Large intestine (tissue), 12 donors: Measurements from ENCODE around the gene JOSD2. TPM values are rescaled to one million over a fixed set of nuclear protein-coding genes. Genes with fewer than 3 reads are reported as not detected.

ENCODE experiments used
- DNase-seq, 2 donors: peaks; one replicate each; pipeline versions ENCODE4 v3.0.0 to v3.0.0-alpha.2; 2013
- H3K27ac ChIP-seq: one replicate; pipeline ENCODE4 v1.5.1; 2013; ENCODE audit warnings: low read length
- H3K27me3 ChIP-seq: 2 replicates; pipeline ENCODE4 v1.6.1; 2013; ENCODE audit warnings: low read length; ENCODE audit not compliant: control insufficient read depth, insufficient read depth
- H3K36me3 ChIP-seq: 2 replicates; pipeline ENCODE4 v1.6.1; 2013; ENCODE audit warnings: low read length; ENCODE audit not compliant: control insufficient read depth, insufficient read depth
- H3K4me1 ChIP-seq: one replicate; pipeline ENCODE4 v1.6.1; 2013; ENCODE audit warnings: low read length; ENCODE audit not compliant: control insufficient read depth, insufficient read depth
- H3K4me3 ChIP-seq: one replicate; pipeline ENCODE4 v1.5.1; 2013; ENCODE audit warnings: low read length
- H3K9me3 ChIP-seq: one replicate; pipeline ENCODE4 v1.6.1; 2013; ENCODE audit warnings: mild to moderate bottlenecking, low read depth, low read length, moderate library complexity; ENCODE audit not compliant: control insufficient read depth
- WGBS: methylation state at CpG from one replicate; pipeline ENCODE4 v1.1.5; 2013; ENCODE audit warnings: low lambda C conversion rate; ENCODE audit not compliant: insufficient coverage; 5-methylcytosine and 5-hydroxymethylcytosine counted together
- long read RNA-seq, 11 donors: transcript quantifications; one replicate each; lab custom pipeline, GENCODE V29; 2026
- polyA plus RNA-seq: library from polyadenylated mRNA; unstranded; fragments of 120-200 nt; gene quantifications from one replicate; pipeline ENCODE4 v1.2.1, GENCODE V29; 2013

JOSD2 gene, protein sequence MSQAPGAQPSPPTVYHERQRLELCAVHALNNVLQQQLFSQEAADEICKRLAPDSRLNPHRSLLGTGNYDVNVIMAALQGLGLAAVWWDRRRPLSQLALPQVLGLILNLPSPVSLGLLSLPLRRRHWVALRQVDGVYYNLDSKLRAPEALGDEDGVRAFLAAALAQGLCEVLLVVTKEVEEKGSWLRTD
- 20.1 TPM for polyA plus RNA-seq
- long read RNA-seq, donor 1, transcript JOSD2-204 (5 exons, 996 nt): major isoform, 6 of 8 reads
- long read RNA-seq, donor 1, partial matches to known transcripts: 0 of 8 reads
- long read RNA-seq, donor 1, other reads (novel, unspliced or antisense): 0 of 8 reads
- long read RNA-seq, donor 2, transcript JOSD2-204 (5 exons, 996 nt): major isoform, 6 of 9 reads
- long read RNA-seq, donor 2, partial matches to known transcripts: 0 of 9 reads
- long read RNA-seq, donor 2, other reads (novel, unspliced or antisense): 0 of 9 reads
- long read RNA-seq, donor 3, transcript JOSD2-204 (5 exons, 996 nt): major isoform, 14 of 20 reads
- long read RNA-seq, donor 3, partial matches to known transcripts: 0 of 20 reads
- long read RNA-seq, donor 3, other reads (novel, unspliced or antisense): 0 of 20 reads
- long read RNA-seq, donor 4, partial matches to known transcripts: 0 of 1 reads
- long read RNA-seq, donor 4, other reads (novel, unspliced or antisense): 0 of 1 reads
- long read RNA-seq, donor 5, transcript JOSD2-204 (5 exons, 996 nt): major isoform, 6 of 10 reads
- long read RNA-seq, donor 5, partial matches to known transcripts: 0 of 10 reads
- long read RNA-seq, donor 5, other reads (novel, unspliced or antisense): 0 of 10 reads
- long read RNA-seq, donor 6, transcript JOSD2-204 (5 exons, 996 nt): major isoform, 5 of 10 reads
- long read RNA-seq, donor 6, partial matches to known transcripts: 0 of 10 reads
- long read RNA-seq, donor 6, other reads (novel, unspliced or antisense): 0 of 10 reads
- long read RNA-seq, donor 7, transcript JOSD2-204 (5 exons, 996 nt): major isoform, 6 of 7 reads
- long read RNA-seq, donor 7, partial matches to known transcripts: 0 of 7 reads
- long read RNA-seq, donor 7, other reads (novel, unspliced or antisense): 0 of 7 reads
- long read RNA-seq, donor 8, transcript JOSD2-204 (5 exons, 996 nt): major isoform, 10 of 14 reads
- long read RNA-seq, donor 8, partial matches to known transcripts: 0 of 14 reads
- long read RNA-seq, donor 8, other reads (novel, unspliced or antisense): 0 of 14 reads
- long read RNA-seq, donor 9, transcript JOSD2-204 (5 exons, 996 nt): major isoform, 15 of 16 reads
- long read RNA-seq, donor 9, partial matches to known transcripts: 0 of 16 reads
- long read RNA-seq, donor 9, other reads (novel, unspliced or antisense): 0 of 16 reads
- long read RNA-seq, donor 10, transcript JOSD2-204 (5 exons, 996 nt): major isoform, 8 of 10 reads
- long read RNA-seq, donor 10, partial matches to known transcripts: 0 of 10 reads
- long read RNA-seq, donor 10, other reads (novel, unspliced or antisense): 0 of 10 reads
- long read RNA-seq, donor 11, transcript JOSD2-204 (5 exons, 996 nt): major isoform, 7 of 15 reads
- long read RNA-seq, donor 11, transcript JOSD2-205 (5 exons, 802 nt): minor isoform, 5 of 15 reads
- long read RNA-seq, donor 11, partial matches to known transcripts: 0 of 15 reads
- long read RNA-seq, donor 11, other reads (novel, unspliced or antisense): 0 of 15 reads

DNA sequence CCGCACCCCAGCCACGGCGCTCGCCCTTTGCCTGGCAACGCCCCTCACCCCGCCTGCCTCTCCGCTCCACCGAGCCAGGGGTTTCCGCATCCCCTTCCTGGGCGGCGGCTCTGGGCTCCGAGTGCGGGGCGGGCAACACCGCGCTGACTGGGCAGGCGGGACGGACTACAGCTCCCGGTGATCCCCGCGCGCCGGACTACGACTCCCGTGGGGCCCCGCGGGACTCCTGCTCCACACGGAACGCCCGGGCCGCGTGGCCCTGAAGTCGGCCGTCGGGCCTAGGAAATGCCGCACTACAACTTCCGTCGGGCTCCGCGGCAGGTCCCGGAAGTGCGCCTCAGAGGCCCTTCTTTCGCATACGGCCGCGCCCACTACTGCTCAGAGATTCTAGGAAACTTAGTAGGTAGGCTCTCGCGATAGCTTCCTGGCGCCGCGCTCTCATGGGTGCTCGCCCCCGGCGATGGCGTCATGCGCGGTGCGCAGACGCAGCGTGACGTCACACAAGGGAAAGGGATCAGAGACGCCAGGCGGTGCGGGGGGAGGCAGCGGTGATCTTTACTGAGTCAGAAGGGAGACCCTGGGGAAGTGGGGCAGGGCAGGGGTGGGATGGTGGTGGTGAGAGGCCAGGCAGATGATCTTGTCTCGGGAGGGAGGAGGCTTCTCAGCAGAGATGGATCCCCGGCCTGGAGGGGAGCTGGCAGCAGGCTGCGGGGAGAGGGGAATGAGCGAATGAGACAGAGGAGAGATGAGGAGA, at the start of gene JOSD2:
Gene JOSD2, minus strand, starts transcription at position 123 of the 754 bp plus-strand sequence. CDS start 760 bp downstream, outside the sequence.
- no CpG with 5 or more reads among the region's 69 CpGs for WGBS
- DNase-seq: peak; percentile 99 to 100
- Histone ChIP-seq H3K4me1 (peaks cover 14% of the 10 kb centered on the region), H3K27ac (peak within 1 kb of the TSS; percentile 77), H3K27me3 (peaks cover 3% of the 10 kb centered on the region), H3K4me3 (peak within 1 kb of the TSS; percentile 73), H3K36me3 (no peaks in the 10 kb centered on the region), H3K9me3 (peaks cover 3% of the 10 kb centered on the region)

- Histone ChIP-seq H3K27me3 (peaks cover 29% of the 10 kb centered on the region), H3K4me3 (no peak overlapping the region), H3K9me3 (no peaks in the 10 kb centered on the region), H3K27ac (no peak overlapping the region), H3K36me3 (no peaks in the 10 kb centered on the region), H3K4me1 (peaks cover 14% of the 10 kb centered on the region)
- no CpG with 5 or more reads among the region's 10 CpGs for WGBS
- DNase-seq: no peak
Observed at GRCh38 chr19:50559636-50560035, 48.6 kb upstream of the JOSD2 start.

DNA sequence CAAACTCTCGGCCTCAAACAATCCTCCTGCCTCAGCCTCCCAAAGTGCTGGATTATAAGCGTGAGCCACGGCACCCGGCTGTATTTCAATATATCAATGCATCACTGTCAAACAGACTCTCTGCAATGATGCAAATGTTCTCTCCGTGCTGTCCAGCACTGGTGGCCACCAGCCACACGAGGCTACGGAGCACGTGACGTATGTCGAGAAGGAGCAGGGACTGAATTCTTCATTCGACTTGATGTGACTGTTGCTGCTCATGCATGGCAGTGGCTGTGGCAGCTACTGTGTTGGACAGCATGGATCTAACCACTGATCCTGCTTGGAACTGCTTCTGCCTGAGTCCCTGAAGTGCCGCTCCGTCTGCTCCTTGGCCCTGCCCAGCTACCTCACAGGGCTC, 47.5 kb upstream of the JOSD2 start:
- no CpG with 5 or more reads among the region's 13 CpGs for WGBS
- H3K27ac ChIP-seq: no peak overlapping the region
- peaks cover 18% of the 10 kb centered on the region for H3K27me3 ChIP-seq
- H3K4me3 ChIP-seq: no peak overlapping the region
- H3K36me3 ChIP-seq: no peaks in the 10 kb centered on the region
- no peak for DNase-seq
- no peaks in the 10 kb centered on the region for H3K9me3 ChIP-seq
- peaks cover 14% of the 10 kb centered on the region for H3K4me1 ChIP-seq

DNA sequence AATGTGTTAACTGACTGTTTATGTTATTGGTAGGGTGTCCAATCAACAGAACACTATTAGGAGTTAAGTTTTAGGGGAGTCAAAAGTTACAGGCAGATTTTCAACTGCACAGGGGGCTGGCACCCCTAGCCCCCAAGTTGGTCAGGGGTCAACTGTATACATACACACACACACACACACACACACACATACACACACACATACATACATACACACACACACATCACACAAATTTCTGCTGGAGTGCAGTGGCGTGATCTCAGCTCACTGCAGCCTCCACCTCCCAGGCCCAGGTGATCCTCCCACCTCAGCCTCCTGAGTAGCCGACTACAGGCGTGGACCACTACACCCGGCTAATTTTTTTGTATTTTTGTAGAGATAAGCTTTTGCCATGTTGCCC, 47.0 kb upstream of the JOSD2 start:
- no peak for DNase-seq
- H3K4me3 ChIP-seq: no peak overlapping the region
- no CpG with 5 or more reads among the region's 4 CpGs for WGBS
- H3K27me3 ChIP-seq: peaks cover 14% of the 10 kb centered on the region
- H3K9me3 ChIP-seq: no peaks in the 10 kb centered on the region
- no peak overlapping the region for H3K27ac ChIP-seq
- peaks cover 14% of the 10 kb centered on the region for H3K4me1 ChIP-seq
- H3K36me3 ChIP-seq: no peaks in the 10 kb centered on the region

DNA sequence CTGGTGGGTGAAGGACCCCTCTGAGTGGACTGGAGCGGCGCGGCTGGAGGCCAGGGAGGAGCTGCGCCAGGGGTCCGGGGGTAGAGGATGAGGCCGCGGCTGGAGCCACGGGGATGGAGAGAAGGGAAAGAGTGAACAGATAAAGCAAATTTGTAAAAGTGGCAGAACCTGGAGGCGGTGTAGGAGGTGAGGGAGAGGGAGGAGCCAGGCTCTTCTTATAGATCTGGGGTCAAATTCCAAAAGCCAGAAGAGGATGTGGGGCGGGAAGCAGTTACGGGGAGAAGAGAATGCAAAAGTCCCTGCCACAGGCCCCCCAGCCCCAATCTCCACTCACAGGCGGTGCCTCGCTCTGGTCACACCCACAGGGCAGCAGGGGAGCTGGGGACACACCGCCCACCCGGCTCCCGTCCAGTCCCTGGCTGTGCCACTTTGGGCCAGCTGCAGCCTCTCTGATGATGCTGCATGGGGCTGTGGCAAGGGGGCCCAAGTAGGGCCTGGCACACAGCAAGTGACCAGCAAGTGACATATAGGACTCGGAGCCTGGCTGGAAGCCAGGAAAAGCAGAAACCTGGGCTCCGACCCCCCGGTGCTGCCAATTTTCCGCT, 46.1 kb upstream of the JOSD2 start:
- Histone ChIP-seq H3K4me3 (no peak overlapping the region), H3K27me3 (peaks cover 16% of the 10 kb centered on the region), H3K9me3 (no peaks in the 10 kb centered on the region), H3K36me3 (no peaks in the 10 kb centered on the region), H3K4me1 (peaks cover 14% of the 10 kb centered on the region), H3K27ac (no peak overlapping the region)
- peak in 1 of 2 donors; percentile 34 for DNase-seq
- no CpG with 5 or more reads among the region's 20 CpGs for WGBS

DNA sequence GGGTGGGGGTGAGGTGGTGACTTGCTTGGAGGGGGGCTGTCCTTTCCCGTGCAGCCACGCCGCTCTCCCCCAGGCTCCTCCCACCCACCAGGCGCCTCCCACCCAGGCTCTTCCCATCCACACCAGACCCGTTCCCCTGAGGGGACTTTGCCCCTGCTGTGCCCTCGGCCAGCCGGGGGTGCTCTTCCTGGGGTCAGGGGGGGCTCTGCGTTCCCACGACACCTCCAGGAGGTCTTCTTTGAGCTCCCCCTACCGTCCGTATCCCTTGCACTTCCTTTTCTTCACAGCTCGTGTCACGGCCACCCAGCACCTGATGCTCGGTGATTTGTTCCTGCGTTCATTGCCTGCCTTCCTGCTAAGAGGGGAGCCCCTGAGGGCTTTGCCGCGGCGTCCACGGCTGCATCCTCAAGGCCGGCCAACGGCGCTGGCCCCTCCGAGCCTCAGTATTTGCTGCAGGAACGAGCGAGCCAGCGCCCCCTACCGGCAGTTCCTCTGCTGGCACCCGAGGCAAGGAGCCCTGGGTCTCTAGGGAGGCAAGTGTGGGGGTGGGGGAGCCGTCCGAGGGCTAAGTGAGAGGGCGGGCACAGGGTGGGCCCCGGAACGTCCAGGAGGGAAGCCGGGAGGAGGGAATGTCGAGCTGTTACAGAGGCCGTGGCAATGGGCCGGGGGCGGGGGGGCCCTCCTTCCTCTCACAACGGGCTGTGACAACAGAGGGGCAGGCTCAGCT, 45.5 kb upstream of the JOSD2 start:
- H3K4me3 ChIP-seq: peak overlapping the region; percentile 35
- no peaks in the 10 kb centered on the region for H3K9me3 ChIP-seq
- H3K4me1 ChIP-seq: peaks cover 14% of the 10 kb centered on the region
- no CpG with 5 or more reads among the region's 39 CpGs for WGBS
- H3K36me3 ChIP-seq: no peaks in the 10 kb centered on the region
- H3K27me3 ChIP-seq: peaks cover 23% of the 10 kb centered on the region
- peak; percentile 48 to 53 for DNase-seq
- H3K27ac ChIP-seq: no peak overlapping the region

DNA sequence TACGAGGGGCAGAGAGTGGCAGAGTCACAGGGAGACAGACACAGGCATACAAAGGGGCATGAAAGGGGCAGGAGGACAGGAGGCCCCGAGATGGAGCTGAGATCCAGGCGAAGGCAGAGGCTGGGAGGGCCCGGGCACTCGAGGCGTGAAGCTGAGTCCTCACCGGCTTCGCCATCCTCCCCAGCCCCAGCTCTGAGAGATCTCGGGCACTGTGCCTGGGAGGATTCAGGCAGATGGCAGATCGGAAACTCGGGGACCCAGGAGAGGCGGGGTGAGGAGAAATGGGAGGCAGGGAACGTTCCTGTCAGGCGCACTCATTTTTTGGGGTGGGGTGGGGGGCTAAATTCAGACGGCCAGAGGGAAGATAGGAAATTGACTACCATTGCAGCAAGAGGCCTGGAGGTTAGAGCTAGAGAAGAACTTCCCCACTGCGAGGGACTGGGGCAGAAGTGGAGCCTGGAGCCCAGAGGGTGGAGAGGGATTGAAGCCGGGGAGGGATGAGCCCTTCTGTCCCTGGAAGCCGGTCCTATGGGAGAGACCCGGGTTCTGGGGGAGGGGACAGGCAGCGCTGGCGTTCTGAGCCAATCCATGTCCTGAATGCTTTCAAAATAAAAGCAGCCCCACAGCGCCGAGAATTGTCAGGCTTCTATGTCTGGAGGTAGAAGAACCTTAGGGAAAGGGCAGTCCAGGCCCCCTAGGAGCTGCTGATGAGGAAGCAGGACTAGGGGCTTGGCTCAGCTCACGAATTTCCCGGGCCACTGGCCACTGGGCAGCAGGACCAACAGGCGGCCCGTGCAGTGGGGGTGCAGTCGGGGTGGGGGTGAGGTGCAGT, 44.7 kb upstream of the JOSD2 start:
- peaks cover 30% of the 10 kb centered on the region for H3K27me3 ChIP-seq
- 73% methylated on average over 4 of the region's 28 CpGs for WGBS
- H3K4me1 ChIP-seq: peaks cover 14% of the 10 kb centered on the region
- no peaks in the 10 kb centered on the region for H3K9me3 ChIP-seq
- H3K27ac ChIP-seq: no peak overlapping the region
- no peaks in the 10 kb centered on the region for H3K36me3 ChIP-seq
- no peak overlapping the region for H3K4me3 ChIP-seq
- no peak for DNase-seq

- no peak overlapping the region for H3K4me3 ChIP-seq
- no peak for DNase-seq
- H3K36me3 ChIP-seq: no peaks in the 10 kb centered on the region
- no peaks in the 10 kb centered on the region for H3K9me3 ChIP-seq
- no peak overlapping the region for H3K27ac ChIP-seq
- H3K4me1 ChIP-seq: peaks cover 14% of the 10 kb centered on the region
- WGBS: no CpG with 5 or more reads among the region's 12 CpGs
- H3K27me3 ChIP-seq: peaks cover 37% of the 10 kb centered on the region
Observed at GRCh38 chr19:50555033-50555432, 44.0 kb upstream of the JOSD2 start.
